ENCODE data around the gene TMEM61.

The TMEM61 gene

GRCh38 chr1:54953846-54954245 lies 26.6 kb upstream of the TMEM61 start:
- TF ChIP-seq GLIS3 (CRISPR knock-in tag; IDR thresholded peaks at IDR 0.05) (no peak), CSDC2 (CRISPR knock-in tag; IDR thresholded peaks at IDR 0.05) (no peak), ZNF565 (CRISPR knock-in tag; conservative IDR thresholded peaks at IDR 0.05; ENCODE audit: low read depth) (no peak), PATZ1 (CRISPR knock-in tag; IDR thresholded peaks at IDR 0.05; ENCODE audit: borderline replicate concordance) (no peak), ZC3H10 (CRISPR knock-in tag; IDR thresholded peaks at IDR 0.05) (no peak), ZNF8 (CRISPR knock-in tag; IDR thresholded peaks at IDR 0.05) (no peak), OSR1 (CRISPR knock-in tag; IDR thresholded peaks at IDR 0.05) (no peak), RARB (CRISPR knock-in tag; IDR thresholded peaks at IDR 0.05) (no peak), TOX (CRISPR knock-in tag; IDR thresholded peaks at IDR 0.05; ENCODE audit: borderline replicate concordance) (no peak), ZFP3 (CRISPR knock-in tag; IDR thresholded peaks at IDR 0.05) (no peak), BACH2 (CRISPR knock-in tag; IDR thresholded peaks at IDR 0.05; ENCODE audit: borderline replicate concordance) (no peak), PPARA (CRISPR knock-in tag; IDR thresholded peaks at IDR 0.05; ENCODE audit: borderline replicate concordance) (no peak), ZFP30 (CRISPR knock-in tag; IDR thresholded peaks at IDR 0.05) (no peak), TSHZ2 (CRISPR knock-in tag; IDR thresholded peaks at IDR 0.05) (no peak), CSRNP3 (CRISPR knock-in tag; IDR thresholded peaks at IDR 0.05) (no peak), POU6F1 (CRISPR knock-in tag; IDR thresholded peaks at IDR 0.05; ENCODE audit: borderline replicate concordance, low read depth) (no peak), CREB5 (CRISPR knock-in tag; IDR thresholded peaks at IDR 0.05; ENCODE audit: low read depth) (no peak), ZNF70 (CRISPR knock-in tag; IDR thresholded peaks at IDR 0.05) (no peak)
- ATAC-seq: no peak

- no peak for TF ChIP-seq OSR1 (CRISPR knock-in tag; IDR thresholded peaks at IDR 0.05)
- ATAC-seq: no peak
Measured at GRCh38 chr1:54955359-54955758, 25.1 kb upstream of the TMEM61 start.

- no peak for ATAC-seq
- TF ChIP-seq RARB (CRISPR knock-in tag; IDR thresholded peaks at IDR 0.05) (no peak), TOX (CRISPR knock-in tag; IDR thresholded peaks at IDR 0.05; ENCODE audit: borderline replicate concordance) (no peak), PPARA (CRISPR knock-in tag; IDR thresholded peaks at IDR 0.05; ENCODE audit: borderline replicate concordance) (no peak), PATZ1 (CRISPR knock-in tag; IDR thresholded peaks at IDR 0.05; ENCODE audit: borderline replicate concordance) (no peak), ESRRG (CRISPR knock-in tag; IDR thresholded peaks at IDR 0.05) (no peak), CSRNP3 (CRISPR knock-in tag; IDR thresholded peaks at IDR 0.05) (no peak), POU6F1 (CRISPR knock-in tag; IDR thresholded peaks at IDR 0.05; ENCODE audit: borderline replicate concordance, low read depth) (no peak), CSDC2 (CRISPR knock-in tag; IDR thresholded peaks at IDR 0.05) (no peak), GLIS3 (CRISPR knock-in tag; IDR thresholded peaks at IDR 0.05) (no peak), ZNF8 (CRISPR knock-in tag; IDR thresholded peaks at IDR 0.05) (no peak), TSHZ2 (CRISPR knock-in tag; IDR thresholded peaks at IDR 0.05) (no peak)
Measured at GRCh38 chr1:54956726-54957125, 23.7 kb upstream of the TMEM61 start.
